Aorta (tissue), 5 donors: ENCODE measurements around the gene PI4KB. TPM values are rescaled to one million over a fixed set of nuclear protein-coding genes. Genes with fewer than 3 reads are reported as not detected.

Experiments
- ATAC-seq: fragments of 200-7000 bp; cut with Tn5 transposase; one replicate; pipeline ENCODE4 v1.9.1; 2022; ENCODE audit warnings: moderate library complexity; ENCODE audit not compliant: low FRiP score
- DNase-seq, 2 donors: peaks; one replicate each; pipeline ENCODE4 v3.0.0-alpha.2; 2020
- H3K27ac ChIP-seq, 2 donors: one replicate each; pipeline ENCODE4 v1.5.1; 2013; ENCODE audit warnings: low read length in 2 of 2, mild to moderate bottlenecking in 2 of 2, moderate library complexity in 2 of 2, control low read depth in 1 of 2, inconsistent platforms in 1 of 2, low read depth in 1 of 2
- H3K27me3 ChIP-seq, 2 donors: one replicate each; pipeline ENCODE4 v1.6.1; 2013; ENCODE audit warnings: control low read depth in 1 of 2, low read length in 1 of 2, mild to moderate bottlenecking in 1 of 2, moderate library complexity in 1 of 2; ENCODE audit not compliant: insufficient read depth in 2 of 2, control insufficient read depth in 1 of 2
- H3K36me3 ChIP-seq, 2 donors: one replicate each; pipeline ENCODE4 v1.6.1; 2013; ENCODE audit warnings: control low read depth in 1 of 2, low read length in 1 of 2, mild to moderate bottlenecking in 1 of 2; ENCODE audit not compliant: insufficient read depth in 2 of 2, control insufficient read depth in 1 of 2
- H3K4me1 ChIP-seq, 2 donors: one replicate each; pipeline ENCODE4 v1.6.1; 2013; ENCODE audit warnings: low read length in 2 of 2, control low read depth in 1 of 2, mild to moderate bottlenecking in 1 of 2, moderate library complexity in 1 of 2; ENCODE audit not compliant: insufficient read depth in 2 of 2, control insufficient read depth in 1 of 2
- H3K4me3 ChIP-seq, 2 donors: one replicate each; pipeline ENCODE4 v1.5.1; 2013; ENCODE audit warnings: low read length in 2 of 2, control low read depth in 1 of 2, mild to moderate bottlenecking in 1 of 2
- H3K9me3 ChIP-seq: one replicate; pipeline ENCODE4 v1.6.1; 2013; ENCODE audit warnings: mild to moderate bottlenecking, low read length; ENCODE audit not compliant: control insufficient read depth
- WGBS, 2 donors: extraction: QIAGEN DNeasy Blood & Tissue Kit; methylation state at CpG; one replicate each; pipeline ENCODE4 v1.1.7; 2013; 5-methylcytosine and 5-hydroxymethylcytosine counted together
- intact Hi-C, 2 donors: fragments of 100-400 bp; cut with DNase I; formaldehyde crosslinking; loops; one replicate each; pipeline versions ENCODE4 v1.14.2 to v1.15.0; 2022
- polyA plus RNA-seq, 2 donors: library from polyadenylated mRNA; stranded (reverse); fragments of 200-250 nt; gene quantifications; one replicate each; pipeline ENCODE4 v1.2.3, GENCODE V29; 2013
- total RNA-seq, 2 donors: library from RNA; stranded (reverse); fragmentation: NEBNext Ultra II Directional; extraction: Animal tissue kit (Norgen Biotek cat#: 25700); gene quantifications; one replicate each; pipeline ENCODE4 v1.2.1, GENCODE V29; 2021
- donor health status: healthy with polysubstance abuse.
- donor health status: Bipolar disorder and iron deficiency.
- donor health status: DM: no; HTN: no; CAD: no.
- donor health status: DM: no; HTN: no; CAD: no.
- donor health status: DM: yes; HTN: yes; CAD: no.

The PI4KB gene
- total and polyA plus RNA-seq, 4 donors, result 12.9 to 60.9 (median 45.2) TPM

DNA sequence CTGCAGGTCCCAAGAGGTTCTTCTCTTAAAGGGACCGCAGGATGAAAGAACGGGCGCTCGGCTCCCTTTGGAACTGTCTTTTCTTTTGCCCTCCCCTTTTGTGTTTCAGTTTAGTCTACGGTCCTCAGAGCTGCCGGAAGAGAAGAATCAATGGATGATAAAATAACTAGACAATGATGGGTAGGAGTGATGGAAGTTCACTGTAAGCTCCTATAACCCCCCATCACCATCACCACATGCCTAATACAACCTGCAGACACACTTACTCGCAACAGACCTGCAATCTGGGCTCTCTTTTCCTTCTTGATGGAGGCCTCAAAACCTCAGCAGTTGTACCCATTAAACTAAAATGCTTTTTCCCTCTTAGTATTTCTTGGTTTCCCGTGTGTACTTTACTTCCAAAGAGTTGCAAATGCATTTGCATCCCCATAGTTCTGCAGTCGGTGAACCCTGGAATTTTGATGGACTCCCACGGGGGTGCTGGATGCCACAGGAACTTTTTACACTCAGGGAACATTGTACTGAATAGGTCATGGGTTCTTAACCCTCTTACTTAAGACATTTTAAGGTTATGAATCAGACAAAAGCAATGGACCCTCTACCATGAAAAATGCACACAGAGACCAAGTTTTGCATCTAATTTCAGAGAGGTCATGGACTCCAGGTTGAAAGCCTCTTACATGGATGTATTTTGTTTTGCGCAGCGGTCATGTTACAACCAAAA lies 20.5 kb upstream of the PI4KB start:
- H3K36me3 ChIP-seq, result no peaks in the 10 kb centered on the region
- no peak for ATAC-seq
- intact Hi-C loops, result loop anchor here (2.0 to 10.0 kb wide), 3 partner anchors 50 to 153 kb away; partner anchors contain the start of genes PSMB4 (in 2 of the 2), PIP5K1A (in 1 of the 2) and VPS72 (in 1 of the 2)
- WGBS, 2 donors, result 23 to 24% methylated on average over 12 of the region's 12 CpGs
- H3K9me3 ChIP-seq, result no peaks in the 10 kb centered on the region
- peaks cover 0 to 3% of the 10 kb centered on the region in 2 donors for H3K4me1 ChIP-seq
- H3K27me3 ChIP-seq, result no peaks in the 10 kb centered on the region
- no peak for DNase-seq
- peak overlapping the region in 1 of 2 donors; percentile 36 for H3K27ac ChIP-seq
- H3K4me3 ChIP-seq, result no peak overlapping the region

DNA sequence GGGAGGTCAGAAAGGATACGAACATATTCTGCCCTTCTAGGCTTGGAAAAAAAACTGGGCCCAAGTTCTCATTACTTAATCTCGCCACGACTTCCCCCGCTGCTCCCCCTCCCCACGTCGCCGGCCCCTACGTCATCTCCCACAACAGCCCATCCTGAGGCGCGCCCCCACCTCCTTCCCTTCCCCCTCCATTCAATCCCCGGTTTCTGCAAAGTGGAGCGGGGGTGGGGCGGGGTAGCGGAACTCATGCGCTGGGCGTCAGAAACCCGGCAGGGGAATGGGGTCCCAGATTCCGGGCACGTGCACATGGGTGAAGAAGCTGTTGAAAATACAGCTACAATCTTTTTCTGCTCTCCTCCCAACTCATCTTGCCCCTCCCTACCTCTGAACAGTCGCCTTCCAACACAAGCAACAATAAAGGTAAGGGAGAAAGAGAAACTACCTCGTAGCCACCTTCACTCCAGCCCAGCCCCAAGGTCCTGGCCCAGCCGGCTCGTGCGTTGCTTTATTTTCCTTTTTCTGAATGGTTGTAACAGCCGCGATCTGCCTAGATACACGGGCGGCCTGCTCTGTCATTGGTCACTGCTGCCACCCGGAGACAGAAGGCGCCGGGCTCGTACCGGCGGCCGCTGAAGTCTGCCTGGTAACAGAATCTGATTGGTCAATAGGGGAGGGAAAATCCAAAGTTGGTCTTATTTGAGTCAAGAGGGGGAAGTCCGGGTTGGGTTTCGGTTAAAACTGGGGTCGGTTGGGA lies 19.7 kb upstream of the PI4KB start, which contains the start of gene RFX5:
Gene RFX5, minus strand, starts transcription at position 484 of the 754 bp plus-strand sequence. CDS start 932 bp downstream, outside the sequence.
- Histone ChIP-seq H3K4me1 (peaks cover 0 to 3% of the 10 kb centered on the region in 2 donors), H3K4me3 (peak within 1 kb of the TSS; percentile 63 to 91), H3K27me3 (no peaks in the 10 kb centered on the region), H3K27ac (peak within 1 kb of the TSS; percentile 6 to 73), H3K9me3 (no peaks in the 10 kb centered on the region), H3K36me3 (no peaks in the 10 kb centered on the region)
- ATAC-seq (peak; percentile 99), DNase-seq (peak; percentile 96 to 97)
- intact Hi-C loops, result loop anchor here (2.0 to 10.0 kb wide), 3 partner anchors 50 to 152 kb away; partner anchors contain the start of genes PSMB4 (in 2 of the 2), PIP5K1A (in 1 of the 2) and VPS72 (in 1 of the 2)
- 0 to 1% methylated on average over 38 of the region's 38 CpGs for WGBS, 2 donors

DNA sequence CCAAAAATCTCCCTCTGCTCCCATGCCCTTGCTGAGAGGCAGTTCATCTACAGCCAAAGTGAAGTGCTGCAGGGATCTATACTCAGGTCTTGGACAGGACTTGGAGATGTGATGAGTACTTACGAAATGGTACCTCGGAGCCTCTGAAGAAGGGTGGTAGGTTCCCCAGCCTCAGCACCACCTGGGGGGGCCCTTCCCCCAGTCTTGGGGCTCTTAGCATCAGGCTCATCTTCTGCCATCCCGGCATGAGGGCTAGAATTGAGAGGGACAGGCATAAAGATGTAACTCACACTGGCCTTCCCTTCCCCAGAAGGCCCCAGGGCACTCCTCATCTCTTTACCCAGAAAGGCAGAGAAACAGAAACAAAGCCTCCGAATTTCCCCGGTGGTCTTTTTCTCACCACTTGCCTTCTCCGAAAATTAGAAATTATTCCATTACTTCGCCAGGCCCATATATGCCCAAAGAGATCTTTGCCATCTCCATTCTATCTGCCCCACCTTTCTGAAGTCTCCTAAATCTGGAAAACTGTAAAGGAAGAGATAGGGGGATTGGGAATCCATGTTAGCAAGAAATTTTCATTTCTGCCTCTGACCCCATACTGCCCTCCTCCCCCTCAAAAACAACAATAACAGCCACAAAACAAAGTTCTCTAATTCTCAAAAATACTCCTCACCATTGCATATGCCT lies 19.0 kb upstream of the PI4KB start:
- 22 to 29% methylated on average over 7 of the region's 7 CpGs for WGBS, 2 donors
- no peaks in the 10 kb centered on the region for H3K36me3 ChIP-seq
- peak overlapping the region; percentile 63 to 91 for H3K4me3 ChIP-seq
- intact Hi-C loops, result loop anchor here (2.0 to 10.0 kb wide), 3 partner anchors 51 to 151 kb away; partner anchors contain the start of genes PSMB4 (in 2 of the 2), PIP5K1A (in 1 of the 2) and VPS72 (in 1 of the 2)
- peak overlapping the region in 1 of 2 donors; percentile 73 for H3K27ac ChIP-seq
- no peaks in the 10 kb centered on the region for H3K9me3 ChIP-seq
- DNase-seq, result no peak
- no peaks in the 10 kb centered on the region for H3K27me3 ChIP-seq
- no peak for ATAC-seq
- peaks cover 0 to 3% of the 10 kb centered on the region in 2 donors for H3K4me1 ChIP-seq

DNA sequence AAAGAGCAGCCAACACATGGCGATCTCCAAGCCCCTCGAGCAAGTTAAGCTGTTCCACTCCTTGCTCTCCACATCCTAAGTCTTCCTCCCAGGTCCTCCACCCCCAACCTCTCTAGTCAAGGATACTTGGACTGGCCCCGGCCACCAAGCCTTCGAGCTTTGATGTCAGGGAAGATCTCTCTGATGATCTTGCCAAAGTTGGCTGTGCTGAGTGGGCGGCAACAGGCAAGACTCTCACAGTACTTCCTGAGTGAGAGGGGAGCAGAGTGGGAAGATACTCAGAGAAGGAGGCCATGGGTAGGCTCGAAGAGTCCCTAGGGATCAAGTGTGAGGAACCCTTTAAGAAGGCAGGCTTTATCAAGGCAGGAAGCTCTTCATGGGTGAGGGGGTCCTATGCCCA lies 17.1 kb upstream of the PI4KB start:
- ATAC-seq (no peak), DNase-seq (no peak)
- WGBS, 2 donors, result 83 to 84% methylated on average over 6 of the region's 6 CpGs
- Histone ChIP-seq H3K4me3 (no peak overlapping the region), H3K4me1 (peaks cover 0 to 3% of the 10 kb centered on the region in 2 donors), H3K27ac (no peak overlapping the region), H3K9me3 (no peaks in the 10 kb centered on the region), H3K27me3 (no peaks in the 10 kb centered on the region), H3K36me3 (no peaks in the 10 kb centered on the region)
- intact Hi-C loops, result loop anchor here (5.0 to 10.0 kb wide), 2 partner anchors 62 to 149 kb away; partner anchors contain the start of genes PIP5K1A (in 1 of the 2), VPS72 (in 1 of the 2) and ZNF687 (in 1 of the 2)

DNA sequence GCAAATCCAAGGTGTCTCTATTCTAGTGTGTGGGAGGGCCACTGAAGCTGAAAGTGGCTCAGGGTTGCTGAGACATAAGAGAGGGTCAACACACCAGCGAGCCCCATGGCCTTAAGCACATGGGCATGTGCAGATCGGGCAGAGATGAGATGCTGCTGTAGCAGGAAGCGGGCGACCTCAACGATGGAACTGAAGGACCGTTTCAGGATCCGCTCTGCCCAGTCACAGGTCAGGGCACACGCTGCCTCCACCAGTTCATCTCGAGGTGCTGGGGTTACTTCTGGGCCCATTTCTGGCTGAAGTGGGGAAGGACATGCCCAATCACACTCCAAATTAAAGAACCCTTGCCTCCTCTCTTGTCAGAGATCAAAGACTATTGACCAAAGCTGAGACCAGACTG lies 16.4 kb upstream of the PI4KB start:
- intact Hi-C loops, result loop anchor here (5.0 to 10.0 kb wide), 2 partner anchors 61 to 149 kb away; partner anchors contain the start of genes PIP5K1A (in 1 of the 2), VPS72 (in 1 of the 2) and ZNF687 (in 1 of the 2)

DNA sequence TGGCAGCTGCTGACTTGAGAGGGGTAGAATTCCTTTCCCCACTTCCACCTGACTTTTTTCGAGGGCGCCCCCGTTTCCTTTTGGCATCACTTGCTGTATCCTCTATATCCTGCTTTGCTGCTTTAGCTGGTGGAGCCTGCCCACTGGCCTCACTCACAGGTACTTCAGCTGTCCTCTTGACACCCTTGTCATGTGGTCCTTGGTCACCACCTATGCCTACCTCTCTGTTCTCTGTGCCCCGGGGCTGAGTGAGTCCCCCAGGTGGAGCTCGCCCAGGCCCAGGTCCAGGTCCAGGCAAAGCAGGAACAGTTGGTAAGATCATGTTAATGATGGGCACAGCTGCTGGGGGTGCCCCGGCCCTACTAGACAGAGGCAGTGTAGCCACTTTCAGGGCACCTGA lies 15.4 kb upstream of the PI4KB start:
- Histone ChIP-seq H3K9me3 (no peaks in the 10 kb centered on the region), H3K27ac (no peak overlapping the region), H3K36me3 (no peaks in the 10 kb centered on the region), H3K4me3 (no peak overlapping the region), H3K27me3 (no peaks in the 10 kb centered on the region), H3K4me1 (peaks cover 0 to 3% of the 10 kb centered on the region in 2 donors)
- intact Hi-C loops, result loop anchor here (5.0 to 10.0 kb wide), 2 partner anchors 60 to 148 kb away; partner anchors contain the start of genes PIP5K1A (in 1 of the 2), VPS72 (in 1 of the 2) and ZNF687 (in 1 of the 2)
- ATAC-seq (no peak), DNase-seq (no peak)
- 90 to 92% methylated on average over 6 of the region's 6 CpGs for WGBS, 2 donors

More for the DNA sequence above, 16.4 kb upstream of the PI4KB start:
- peaks cover 0 to 3% of the 10 kb centered on the region in 2 donors for H3K4me1 ChIP-seq
- H3K9me3 ChIP-seq, result no peaks in the 10 kb centered on the region
- 80 to 81% methylated on average over 9 of the region's 9 CpGs for WGBS, 2 donors
- no peaks in the 10 kb centered on the region for H3K36me3 ChIP-seq
- H3K27me3 ChIP-seq, result no peaks in the 10 kb centered on the region
- no peak for ATAC-seq
- DNase-seq, result no peak
- H3K27ac ChIP-seq, result no peak overlapping the region
- H3K4me3 ChIP-seq, result no peak overlapping the region

DNA sequence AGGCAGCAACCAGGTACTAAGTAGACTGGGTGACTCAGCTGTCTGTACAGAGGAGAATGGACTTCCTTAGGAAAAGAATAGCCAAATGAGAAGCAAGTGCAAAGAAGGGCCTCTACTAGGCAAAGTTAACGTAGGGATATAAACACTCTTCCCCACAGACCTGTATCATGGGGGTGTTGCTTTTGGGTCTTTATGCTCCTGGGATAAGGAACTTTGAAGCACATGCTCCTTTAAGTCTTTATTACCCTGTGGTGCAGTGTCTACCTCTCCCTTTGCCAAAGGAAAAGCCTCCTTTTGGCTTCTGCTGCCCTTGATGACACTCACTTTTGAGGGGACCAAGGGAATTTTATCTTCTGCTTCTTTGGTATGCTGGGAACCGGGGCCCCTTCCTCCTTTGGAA lies 14.8 kb upstream of the PI4KB start:
- intact Hi-C loops, result loop anchor here (5.0 to 10.0 kb wide), 2 partner anchors 60 to 147 kb away; partner anchors contain the start of genes PIP5K1A (in 1 of the 2), VPS72 (in 1 of the 2) and ZNF687 (in 1 of the 2)
- ATAC-seq, result no peak
- H3K4me3 ChIP-seq, result no peak overlapping the region

More for the DNA sequence above, 14.8 kb upstream of the PI4KB start:
- H3K4me1 ChIP-seq, result peaks cover 0 to 3% of the 10 kb centered on the region in 2 donors
- no peak overlapping the region for H3K27ac ChIP-seq
- H3K9me3 ChIP-seq, result no peaks in the 10 kb centered on the region
- H3K36me3 ChIP-seq, result no peaks in the 10 kb centered on the region
- no peaks in the 10 kb centered on the region for H3K27me3 ChIP-seq
- 84 to 91% methylated on average over 2 of the region's 2 CpGs for WGBS, 2 donors
- DNase-seq, result no peak
